Measurements from ENCODE around the gene METTL16.
A peak's percentile ranks its signal among the peaks of the same experiment; 100 is the strongest.
"Not testable (repeated sequence)": the region's sequence is repeated elsewhere in the genome, so short reads cannot be mapped to it uniquely, and the experiment has no call there.

The METTL16 gene

GRCh38 chr17:2532146-2532720 is 20.5 kb upstream of the METTL16 start:
- Histone ChIP-seq H3K9ac (ENCODE audit: low read depth, low read length, poor library complexity, severe bottlenecking) (no peak overlapping the region), H3K9me3 (ENCODE audit: insufficient read depth, low read depth, low read length) (no peaks in the 10 kb centered on the region), H3F3A (ENCODE audit: low read depth) (0 out of 2 replicates have a peak, but pooled peaks cover 3% of the 10 kb centered on the region), H3K27me3 (ENCODE audit: insufficient read depth, low read length, poor library complexity, severe bottlenecking) (no peaks in the 10 kb centered on the region), H3K4me3 (ENCODE audit: low read length, poor library complexity, severe bottlenecking) (no peak overlapping the region), H3K4me1 (ENCODE audit: insufficient read depth, low read length, poor library complexity, severe bottlenecking) (peaks cover 9% of the 10 kb centered on the region), H3K4me2 (ENCODE audit: low read depth, low read length, poor library complexity, severe bottlenecking) (no peak overlapping the region), H3K79me2 (ENCODE audit: insufficient read depth, low read length) (no peaks in the 10 kb centered on the region), H2AFZ (ENCODE audit: low read length) (no peak overlapping the region), H3K36me3 (ENCODE audit: insufficient read depth, low read length) (no peaks in the 10 kb centered on the region), H4K20me1 (ENCODE audit: insufficient read depth, low read length, poor library complexity, severe bottlenecking) (no peaks in the 10 kb centered on the region), H3K9me2 (replicated peaks; ENCODE audit: low read depth, low read length) (no peaks in the 10 kb centered on the region)
- TF ChIP-seq CTCF (conservative IDR thresholded peaks at IDR 0.05; ENCODE audit: low read length): no peak
- TF ChIP-seq EZH2phosphoT487 (IDR thresholded peaks at IDR 0.05; ENCODE audit: borderline replicate concordance): no peak

GRCh38 chr17:2531243-2531954 is 19.7 kb upstream of the METTL16 start:
- not testable (repeated sequence) for H3K9me3 ChIP-seq (ENCODE audit: insufficient read depth, low read depth, low read length); H3K36me3 ChIP-seq (ENCODE audit: insufficient read depth, low read length); H3F3A ChIP-seq (ENCODE audit: low read depth); H4K20me1 ChIP-seq (ENCODE audit: insufficient read depth, low read length, poor library complexity, severe bottlenecking); H3K4me1 ChIP-seq (ENCODE audit: insufficient read depth, low read length, poor library complexity, severe bottlenecking); H3K9me2 ChIP-seq (replicated peaks; ENCODE audit: low read depth, low read length); H3K27me3 ChIP-seq (ENCODE audit: insufficient read depth, low read length, poor library complexity, severe bottlenecking); H3K79me2 ChIP-seq (ENCODE audit: insufficient read depth, low read length)
- peak overlapping the region; percentile 89 for H2AFZ ChIP-seq (ENCODE audit: low read length)
- peak overlapping the region; percentile 56 for H3K9ac ChIP-seq (ENCODE audit: low read depth, low read length, poor library complexity, severe bottlenecking)
- peak overlapping the region; percentile 83 for H3K4me2 ChIP-seq (ENCODE audit: low read depth, low read length, poor library complexity, severe bottlenecking)
- peak overlapping the region; percentile 64 for H3K4me3 ChIP-seq (ENCODE audit: low read length, poor library complexity, severe bottlenecking)

GRCh38 chr17:2521775-2522410 is 10.2 kb upstream of the METTL16 start:
- not testable (repeated sequence) for H3K27me3 ChIP-seq (ENCODE audit: insufficient read depth, low read length, poor library complexity, severe bottlenecking); H4K20me1 ChIP-seq (ENCODE audit: insufficient read depth, low read length, poor library complexity, severe bottlenecking); H2AFZ ChIP-seq (ENCODE audit: low read length); H3K36me3 ChIP-seq (ENCODE audit: insufficient read depth, low read length); H3F3A ChIP-seq (ENCODE audit: low read depth); H3K4me2 ChIP-seq (ENCODE audit: low read depth, low read length, poor library complexity, severe bottlenecking); H3K4me3 ChIP-seq (ENCODE audit: low read length, poor library complexity, severe bottlenecking); H3K4me1 ChIP-seq (ENCODE audit: insufficient read depth, low read length, poor library complexity, severe bottlenecking); H3K79me2 ChIP-seq (ENCODE audit: insufficient read depth, low read length); H3K9ac ChIP-seq (ENCODE audit: low read depth, low read length, poor library complexity, severe bottlenecking); H3K9me3 ChIP-seq (ENCODE audit: insufficient read depth, low read depth, low read length); H3K9me2 ChIP-seq (replicated peaks; ENCODE audit: low read depth, low read length)

- Histone ChIP-seq H3K36me3 (ENCODE audit: insufficient read depth, low read length) (no peaks in the 10 kb centered on the region), H3K4me1 (ENCODE audit: insufficient read depth, low read length, poor library complexity, severe bottlenecking) (no peaks in the 10 kb centered on the region), H3K79me2 (ENCODE audit: insufficient read depth, low read length) (no peaks in the 10 kb centered on the region), H3K27me3 (ENCODE audit: insufficient read depth, low read length, poor library complexity, severe bottlenecking) (no peaks in the 10 kb centered on the region), H3K4me3 (ENCODE audit: low read length, poor library complexity, severe bottlenecking) (no peak overlapping the region), H2AFZ (ENCODE audit: low read length) (no peak overlapping the region), H3K9ac (ENCODE audit: low read depth, low read length, poor library complexity, severe bottlenecking) (no peak overlapping the region), H4K20me1 (ENCODE audit: insufficient read depth, low read length, poor library complexity, severe bottlenecking) (no peaks in the 10 kb centered on the region), H3K4me2 (ENCODE audit: low read depth, low read length, poor library complexity, severe bottlenecking) (no peak overlapping the region), H3K9me3 (ENCODE audit: insufficient read depth, low read depth, low read length) (no peaks in the 10 kb centered on the region), H3F3A (ENCODE audit: low read depth) (no peaks in the 10 kb centered on the region), H3K9me2 (replicated peaks; ENCODE audit: low read depth, low read length) (no peaks in the 10 kb centered on the region)
- TF ChIP-seq EZH2phosphoT487 (IDR thresholded peaks at IDR 0.05; ENCODE audit: borderline replicate concordance): no peak
- TF ChIP-seq CTCF (conservative IDR thresholded peaks at IDR 0.05; ENCODE audit: low read length): no peak
These were observed 9.6 kb upstream of the METTL16 start for GRCh38 chr17:2521257-2521656.
